Measurements from ENCODE around the gene COL5A3. TPM values are rescaled to one million over a fixed set of nuclear protein-coding genes. Genes with fewer than 3 reads are reported as not detected.

The COL5A3 gene
- total RNA-seq, 2 donors from 2014 or later = 16.4 to 23.9 TPM

GRCh38 chr19:9916719-9917118, 93.6 kb downstream of the COL5A3 start:
- no peak for ATAC-seq
- no peak for DNase-seq
- intact Hi-C loops (cut with DNase I) = no loop called here

GRCh38 chr19:9914315-9915207, 95.7 kb downstream of the COL5A3 start:
- DNase-seq (peak; percentile 79), ATAC-seq (peak; percentile 85 to 89)
- intact Hi-C loops (cut with DNase I) = no loop called here

- DNase-seq (no peak), ATAC-seq (peak; percentile 16 to 22)
- intact Hi-C loops (cut with DNase I) = no loop called here
Measured at GRCh38 chr19:9914001-9914314, 96.3 kb downstream of the COL5A3 start.

GRCh38 chr19:9913237-9914000, 96.9 kb downstream of the COL5A3 start:
- DNase-seq = peak; percentile 56
- intact Hi-C loops (cut with DNase I) = no loop called here
- ATAC-seq = peak; percentile 37 to 51

GRCh38 chr19:9912551-9913236, 97.6 kb downstream of the COL5A3 start:
- intact Hi-C loops (cut with DNase I) = no loop called here
- ATAC-seq (no peak), DNase-seq (no peak)

- intact Hi-C loops (cut with DNase I) = no loop called here
- no peak for DNase-seq
- no peak for ATAC-seq
Measured at GRCh38 chr19:9911524-9912185, 98.6 kb downstream of the COL5A3 start.

- DNase-seq = no peak
- intact Hi-C loops (cut with DNase I) = no loop called here
Measured at GRCh38 chr19:9910625-9911024, 99.7 kb downstream of the COL5A3 start.

More at GRCh38 chr19:9910625-9911024, 99.7 kb downstream of the COL5A3 start:
- ATAC-seq = no peak

Small RNA genes lying within 50 kb of the gene (microRNA-seq; reads per million reads assigned to microRNA genes)
- 0 reads per million in 2 donors for gene MIR5589

Other genes with a start within 250 kb of the COL5A3 start
- 10 to 100 TPM in 1 of 2 donors, 1 to 10 TPM in 1; 8.8 to 12.7 TPM for gene ZNF846, start 241.8 kb downstream of the COL5A3 start, total RNA-seq
- 10 to 100 TPM; 12.8 to 14.5 TPM for gene FBXL12, start 191.4 kb downstream of the COL5A3 start, total RNA-seq
- 100 to 1,000 TPM; 414 to 466 TPM for gene UBL5, start 182.6 kb downstream of the COL5A3 start, total RNA-seq
- 10 to 100 TPM; 73.7 to 74.9 TPM for gene PIN1, start 175.2 kb downstream of the COL5A3 start, total RNA-seq
- 10 to 100 TPM in 1 of 2 donors, 1 to 10 TPM in 1; 9.0 to 10.8 TPM for gene OLFM2, start 74.0 kb downstream of the COL5A3 start, total RNA-seq
- gene RDH8, start 3.0 kb upstream of the COL5A3 start, total RNA-seq = not detected
- gene SHFL, start 75.8 kb upstream of the COL5A3 start, total RNA-seq = 10 to 100 TPM; 11.4 to 18.7 TPM
- under 1 TPM in 1 of 2 donors, not detected in 1; 0.24 TPM for gene ANGPTL6, start 92.2 kb upstream of the COL5A3 start, total RNA-seq
- gene PPAN, start 95.9 kb upstream of the COL5A3 start, total RNA-seq = 10 to 100 TPM; 23.6 to 38.9 TPM
- gene P2RY11, start 101.2 kb upstream of the COL5A3 start, total RNA-seq = 10 to 100 TPM in 1 of 2 donors, 1 to 10 TPM in 1; 3.8 to 13.2 TPM
- gene EIF3G, start 109.4 kb upstream of the COL5A3 start, total RNA-seq = 100 to 1,000 TPM; 136 to 148 TPM
- gene DNMT1, start 184.4 kb upstream of the COL5A3 start, total RNA-seq = 10 to 100 TPM; 32.7 to 34.9 TPM
- 10 to 100 TPM in 1 of 2 donors, 1 to 10 TPM in 1; 7.9 to 13.6 TPM for gene S1PR2, start 220.8 kb upstream of the COL5A3 start, total RNA-seq
- 10 to 100 TPM; 60.2 to 68.5 TPM for gene MRPL4, start 241.7 kb upstream of the COL5A3 start, total RNA-seq

All from left cardiac atrium (tissue), 4 donors.